WERI-Rb-1 (cell line): ENCODE data around the gene DAB2IP.

Experiments used
- DNase-seq: peaks from one replicate; pipeline ENCODE4 v3.0.0-alpha.2; 2020
- H3K27ac ChIP-seq: fragments of 250-450 bp; sonication (Bioruptor Pico); 2 replicates; pipeline ENCODE4 v1.5.1; 2020; ENCODE audit warnings: mild to moderate bottlenecking, moderate library complexity
- H3K27me3 ChIP-seq: fragments of 250-450 bp; sonication (Bioruptor Pico); 2 replicates; pipeline ENCODE4 v1.5.1; 2021; ENCODE audit warnings: mild to moderate bottlenecking, low read depth, moderate library complexity; ENCODE audit not compliant: insufficient read depth, severe bottlenecking
- H3K36me3 ChIP-seq: fragments of 250-450 bp; sonication (Bioruptor Pico); 2 replicates; pipeline ENCODE4 v1.5.1; 2020; ENCODE audit warnings: mild to moderate bottlenecking, moderate library complexity
- H3K4me3 ChIP-seq: 2 replicates; pipeline ENCODE4 v1.5.1; 2011; ENCODE audit warnings: low read depth, mild to moderate bottlenecking, control low read depth, low read length
- H3K9me3 ChIP-seq: fragments of 250-450 bp; sonication (Bioruptor Pico); 2 replicates; pipeline ENCODE4 v1.5.1; 2021; ENCODE audit warnings: mild to moderate bottlenecking, moderate library complexity; ENCODE audit not compliant: severe bottlenecking
- CTCF ChIP-seq: IDR thresholded peaks from 2 replicates; pipeline ENCODE4 v1.5.1; 2011; ENCODE audit warnings: low read depth, mild to moderate bottlenecking, control low read depth, inconsistent platforms, low read length

The DAB2IP gene

GRCh38 chr9:121744687-121745395 is 93.4 kb downstream of the DAB2IP start:
- Histone ChIP-seq H3K27me3 (no peaks in the 10 kb centered on the region), H3K4me3 (no peak overlapping the region)

GRCh38 chr9:121745396-121745695 is 93.9 kb downstream of the DAB2IP start:
- H3K27ac ChIP-seq: no peak overlapping the region
- no peak for TF ChIP-seq CTCF
- H3K27me3 ChIP-seq: no peaks in the 10 kb centered on the region
- no peaks in the 10 kb centered on the region for H3K9me3 ChIP-seq
- no peak overlapping the region for H3K4me3 ChIP-seq
- DNase-seq: no peak
- peaks cover 26% of the 10 kb centered on the region for H3K36me3 ChIP-seq

More at GRCh38 chr9:121744687-121745395, 93.4 kb downstream of the DAB2IP start:
- Histone ChIP-seq H3K36me3 (peaks cover 25% of the 10 kb centered on the region), H3K9me3 (no peaks in the 10 kb centered on the region), H3K27ac (peak overlapping the region; percentile 3; the same call in 1 of the 2 replicates)
- TF ChIP-seq CTCF: no peak
- no peak for DNase-seq

GRCh38 chr9:121746411-121746810 is 95.0 kb downstream of the DAB2IP start:
- Histone ChIP-seq H3K27ac (no peak overlapping the region), H3K36me3 (peaks cover 25% of the 10 kb centered on the region)
- DNase-seq: no peak

GRCh38 chr9:121746866-121747265 is 95.4 kb downstream of the DAB2IP start:
- DNase-seq: no peak
- H3K4me3 ChIP-seq: no peak overlapping the region
- TF ChIP-seq CTCF: no peak

More at GRCh38 chr9:121746411-121746810, 95.0 kb downstream of the DAB2IP start:
- Histone ChIP-seq H3K4me3 (no peak overlapping the region), H3K9me3 (no peaks in the 10 kb centered on the region), H3K27me3 (no peaks in the 10 kb centered on the region)
- TF ChIP-seq CTCF: no peak

GRCh38 chr9:121748074-121748473 is 96.6 kb downstream of the DAB2IP start:
- no peak for DNase-seq
- no peaks in the 10 kb centered on the region for H3K27me3 ChIP-seq
- no peak for TF ChIP-seq CTCF
- no peak overlapping the region for H3K4me3 ChIP-seq
- H3K27ac ChIP-seq: no peak overlapping the region
- no peaks in the 10 kb centered on the region for H3K9me3 ChIP-seq
- H3K36me3 ChIP-seq: peaks cover 32% of the 10 kb centered on the region

More at GRCh38 chr9:121746866-121747265, 95.4 kb downstream of the DAB2IP start:
- Histone ChIP-seq H3K9me3 (no peaks in the 10 kb centered on the region), H3K27me3 (no peaks in the 10 kb centered on the region), H3K27ac (no peak overlapping the region), H3K36me3 (peaks cover 27% of the 10 kb centered on the region)
